Keratinocyte (primary cell): ENCODE measurements around the gene TENT4B. TPM values are rescaled to one million over a fixed set of nuclear protein-coding genes. Genes with fewer than 3 reads are reported as not detected.

ENCODE experiments used
- DNase-seq: peaks from one replicate; pipeline ENCODE4 v3.0.0-alpha.2; 2011; ENCODE audit warnings: low read depth, missing footprints, low spot score
- FAIRE-seq: peaks from 2 replicates; lab custom pipeline; 2011; peaks lifted over from hg19 to GRCh38; lab: Jason Lieb, UNC
- H2AFZ ChIP-seq: 2 replicates; pipeline ENCODE4 v1.6.0; 2012; ENCODE audit warnings: low read length, control low read depth, inconsistent platforms; ENCODE audit not compliant: control insufficient read depth
- H3K27ac ChIP-seq: 2 replicates; pipeline ENCODE4 v1.5.1; 2011; ENCODE audit warnings: low read length; ENCODE audit not compliant: control insufficient read depth, insufficient read depth
- H3K27me3 ChIP-seq: 3 replicates; pipeline ENCODE4 v1.6.0; 2011; ENCODE audit warnings: low read length; ENCODE audit not compliant: control insufficient read depth, insufficient read depth; ENCODE audit errors: extremely low read depth
- H3K36me3 ChIP-seq, 2 experiments: 2 replicates in 1 of 2; 3 replicates in 1 of 2; pipeline ENCODE4 v1.5.1; 2011; ENCODE audit warnings: low read length in 2 of 2, mild to moderate bottlenecking in 1 of 2; ENCODE audit not compliant: control insufficient read depth in 2 of 2, insufficient read depth in 2 of 2; ENCODE audit errors: extremely low read depth in 1 of 2
- H3K4me1 ChIP-seq: 3 replicates; pipeline ENCODE4 v1.5.1; 2011; ENCODE audit warnings: low read length; ENCODE audit not compliant: control insufficient read depth, insufficient read depth; ENCODE audit errors: extremely low read depth
- H3K4me2 ChIP-seq: 3 replicates; pipeline ENCODE4 v1.6.0; 2011; ENCODE audit warnings: low read depth, low read length; ENCODE audit not compliant: control insufficient read depth, insufficient read depth; ENCODE audit errors: extremely low read depth
- H3K4me3 ChIP-seq, 3 experiments: fragments of 200-600 bp in 1 of 3; sonication (generic) in 1 of 3; 2 replicates in 2 of 3; 3 replicates in 1 of 3; pipeline ENCODE4 v1.5.1; 2011 to 2016; ENCODE audit warnings: low read length in 3 of 3, mild to moderate bottlenecking in 3 of 3, control low read depth in 2 of 3, inconsistent platforms in 1 of 3, low read depth in 1 of 3, mixed read lengths in 1 of 3, mixed run types in 1 of 3, moderate library complexity in 1 of 3; ENCODE audit not compliant: control insufficient read depth in 2 of 3, insufficient read depth in 2 of 3; ENCODE audit errors: extremely low read depth in 1 of 3
- H3K79me2 ChIP-seq: 2 replicates; pipeline ENCODE4 v1.6.0; 2012; ENCODE audit warnings: low read length; ENCODE audit not compliant: control insufficient read depth, insufficient read depth
- H3K9ac ChIP-seq: 3 replicates; pipeline ENCODE4 v1.6.0; 2011; ENCODE audit warnings: low read length; ENCODE audit not compliant: control insufficient read depth, insufficient read depth; ENCODE audit errors: extremely low read depth
- H3K9me1 ChIP-seq: 3 replicates; pipeline ENCODE4 v1.6.0; 2011; ENCODE audit warnings: low read length; ENCODE audit not compliant: control insufficient read depth, insufficient read depth; ENCODE audit errors: extremely low read depth
- H3K9me3 ChIP-seq: 2 replicates; pipeline ENCODE4 v1.5.1; 2012; ENCODE audit warnings: low read depth, low read length; ENCODE audit not compliant: control insufficient read depth
- H4K20me1 ChIP-seq: 3 replicates; pipeline ENCODE4 v1.6.0; 2011; ENCODE audit warnings: low read length; ENCODE audit not compliant: control insufficient read depth, insufficient read depth; ENCODE audit errors: extremely low read depth
- CTCF ChIP-seq, 3 experiments: IDR thresholded peaks in 1 of 3; conservative IDR thresholded peaks in 1 of 3; optimal IDR thresholded peaks in 1 of 3; 2 replicates in 2 of 3; 3 replicates in 1 of 3; pipeline versions ENCODE3 to v1.5.1; 2011; ENCODE audit warnings: low read length in 3 of 3, mild to moderate bottlenecking in 3 of 3, moderate library complexity in 2 of 3, control low read depth in 1 of 3, inconsistent platforms in 1 of 3; ENCODE audit not compliant: insufficient read depth in 2 of 3; ENCODE audit errors: extremely low read depth in 1 of 3
- EZH2 ChIP-seq: IDR thresholded peaks from one replicate; pipeline ENCODE4 v1.6.1; 2012; ENCODE audit warnings: inconsistent platforms, mild to moderate bottlenecking, low read length, moderate library complexity
- dilution Hi-C: fragments of 300-500 bp; cut with MboI; formaldehyde crosslinking; loops from one replicate; pipeline ENCODE4 v1.7.0; 2020; ENCODE audit warnings: low sequenced_read_pairs; ENCODE audit not compliant: extremely low pct_ligation_motif_present
- polyA plus RNA-seq, 5 experiments: library from polyadenylated mRNA; depleted of rRNA in 3 of 5; stranded (reverse) in 3 of 5; stranded (forward) in 1 of 5; unstranded in 1 of 5; fragments of >200 nt; gene quantifications; 1 replicate in 1 of 5; 2 replicates in 3 of 5; 3 replicates in 1 of 5; pipeline versions ENCODE4 v1.2.1 to v1.2.3, GENCODE V29; 2011 to 2012; ENCODE audit warnings: missing spikeins in 2 of 5, low read depth in 1 of 5, low replicate concordance in 1 of 5

TENT4B gene
- polyA plus RNA-seq, 1 donor (not counting 4 experiments of a cell fraction or from before 2014, with no cell fraction given) = 14.8 TPM

GRCh38 chr16:50266337-50267091 lies 113.4 kb downstream of the TENT4B start, which contains the start of gene ADCY7:
Gene ADCY7, plus strand, starts transcription at chr16:50266551. Its CDS starts 21,629 bp downstream, at chr16:50288180.
- Histone ChIP-seq H3K4me2 (peak within 1 kb of the TSS; percentile 80), H3K79me2 (no peaks in the 10 kb centered on the region), H3K27ac (peak within 1 kb of the TSS; percentile 53), H2AFZ (peak within 1 kb of the TSS; percentile 88), H3K4me3 (peak within 1 kb of the TSS; percentile 32 to 58 (median 40)), H4K20me1 (no peaks in the 10 kb centered on the region), H3K9me3 (no peaks in the 10 kb centered on the region), H3K4me1 (peaks cover 18% of the 10 kb centered on the region), H3K9ac (peak within 1 kb of the TSS; percentile 64), H3K9me1 (no peaks in the 10 kb centered on the region), H3K36me3 (no peaks in the 10 kb centered on the region), H3K27me3 (no peaks in the 10 kb centered on the region)
- FAIRE-seq (no peak), DNase-seq (no peak)
- TF ChIP-seq EZH2 (no peak), CTCF (optimal IDR thresholded peaks at IDR 0.05 in 1 of 3, IDR thresholded peaks at IDR 0.05 in 1 of 3, conservative IDR thresholded peaks at IDR 0.05 in 1 of 3; ENCODE audit: extremely low read depth in 1 of 3, insufficient read depth in 2 of 3, low read length in 3 of 3) (no peak)
- dilution Hi-C loops = no loop called here

GRCh38 chr16:50267151-50267631 lies 114.1 kb downstream of the TENT4B start:
- Histone ChIP-seq H3K79me2 (no peaks in the 10 kb centered on the region), H3K4me3 (no peak overlapping the region), H3K9ac (no peak overlapping the region), H3K4me1 (peaks cover 18% of the 10 kb centered on the region), H3K27me3 (no peaks in the 10 kb centered on the region), H3K9me3 (no peaks in the 10 kb centered on the region), H3K4me2 (peak overlapping the region; percentile 80), H3K27ac (no peak overlapping the region), H3K9me1 (no peaks in the 10 kb centered on the region), H2AFZ (no peak overlapping the region), H4K20me1 (no peaks in the 10 kb centered on the region), H3K36me3 (no peaks in the 10 kb centered on the region)
- FAIRE-seq (no peak), DNase-seq (no peak)
- dilution Hi-C loops = no loop called here
- TF ChIP-seq CTCF (optimal IDR thresholded peaks at IDR 0.05 in 1 of 3, IDR thresholded peaks at IDR 0.05 in 1 of 3, conservative IDR thresholded peaks at IDR 0.05 in 1 of 3; ENCODE audit: extremely low read depth in 1 of 3, insufficient read depth in 2 of 3, low read length in 3 of 3) (no peak), EZH2 (no peak)
